HG03565 (cell line): ENCODE measurements around the gene ANK2.

Source experiments
- ATAC-seq: cut with Tn5 transposase; IDR thresholded peaks from one replicate; pipeline ENCODE4 v1.9.1; 2021; ENCODE audit warnings: mild to moderate bottlenecking, moderate library complexity; ENCODE audit not compliant: unreplicated experiment

The ANK2 gene

GRCh38 chr4:113088050-113088449 lies 38.6 kb downstream of the ANK2 start:
- no peak for ATAC-seq

- ATAC-seq, result no peak
Observed at GRCh38 chr4:113090954-113091353, 41.5 kb downstream of the ANK2 start.

GRCh38 chr4:113094331-113094730 lies 44.9 kb downstream of the ANK2 start:
- no peak for ATAC-seq

GRCh38 chr4:113094802-113095201 lies 45.3 kb downstream of the ANK2 start:
- no peak for ATAC-seq

- no peak for ATAC-seq
Observed at GRCh38 chr4:113101669-113102068, 52.2 kb downstream of the ANK2 start.

GRCh38 chr4:113103556-113103955 lies 54.1 kb downstream of the ANK2 start:
- no peak for ATAC-seq

GRCh38 chr4:113106108-113106507 lies 56.7 kb downstream of the ANK2 start:
- no peak for ATAC-seq

GRCh38 chr4:113109106-113109718 lies 59.8 kb downstream of the ANK2 start:
- no peak for ATAC-seq

- ATAC-seq, result no peak
Observed at GRCh38 chr4:113112338-113112978, 63.0 kb downstream of the ANK2 start.

GRCh38 chr4:113113151-113113550 lies 63.7 kb downstream of the ANK2 start:
- no peak for ATAC-seq

- ATAC-seq, result no peak
Observed at GRCh38 chr4:113114884-113115283, 65.4 kb downstream of the ANK2 start.

- ATAC-seq, result no peak
Observed at GRCh38 chr4:113116414-113117357, 67.2 kb downstream of the ANK2 start.

- ATAC-seq, result no peak
Observed at GRCh38 chr4:113117358-113117702, 67.9 kb downstream of the ANK2 start.

- no peak for ATAC-seq
Observed at GRCh38 chr4:113122066-113122465, 72.6 kb downstream of the ANK2 start.

- no peak for ATAC-seq
Observed at GRCh38 chr4:113125418-113125817, 76.0 kb downstream of the ANK2 start.

- ATAC-seq, result no peak
Observed at GRCh38 chr4:113131136-113131535, 81.7 kb downstream of the ANK2 start.

GRCh38 chr4:113131621-113132020 lies 82.2 kb downstream of the ANK2 start:
- ATAC-seq, result no peak

- ATAC-seq, result peak; percentile 53
Observed at GRCh38 chr4:113141901-113142346, 92.5 kb downstream of the ANK2 start.

- ATAC-seq, result no peak
Observed at GRCh38 chr4:113142351-113142750, 92.9 kb downstream of the ANK2 start.

- no peak for ATAC-seq
Observed at GRCh38 chr4:113144091-113144490, 94.6 kb downstream of the ANK2 start.

- no peak for ATAC-seq
Observed at GRCh38 chr4:113145147-113145518, 95.7 kb downstream of the ANK2 start.
